GM19193 (cell line): Measurements from ENCODE around the gene TH.

Experiments used
- POLR2A ChIP-seq: IDR thresholded peaks from 4 replicates; pipeline ENCODE4 v1.6.1; 2011; ENCODE audit not compliant: insufficient read depth, insufficient read length; ENCODE audit errors: extremely low read depth

Gene TH

GRCh38 chr11:2212411-2213251 lies 41.0 kb upstream of the TH start:
- TF ChIP-seq POLR2A, result no peak

GRCh38 chr11:2211113-2211971 lies 39.7 kb upstream of the TH start:
- no peak for TF ChIP-seq POLR2A

GRCh38 chr11:2210366-2211112 lies 38.9 kb upstream of the TH start:
- no peak for TF ChIP-seq POLR2A

- TF ChIP-seq POLR2A, result no peak
These were observed 38.3 kb upstream of the TH start for GRCh38 chr11:2209900-2210321.

GRCh38 chr11:2209370-2209801 lies 37.8 kb upstream of the TH start:
- TF ChIP-seq POLR2A, result no peak

- TF ChIP-seq POLR2A, result no peak
These were observed 37.2 kb upstream of the TH start for GRCh38 chr11:2208691-2209369.

GRCh38 chr11:2207773-2208621 lies 36.4 kb upstream of the TH start:
- no peak for TF ChIP-seq POLR2A

- no peak for TF ChIP-seq POLR2A
These were observed 35.6 kb upstream of the TH start for GRCh38 chr11:2207212-2207611.

GRCh38 chr11:2205981-2206690 lies 34.5 kb upstream of the TH start:
- no peak for TF ChIP-seq POLR2A

GRCh38 chr11:2205214-2205720 lies 33.7 kb upstream of the TH start:
- TF ChIP-seq POLR2A, result no peak

GRCh38 chr11:2204361-2205213 lies 33.0 kb upstream of the TH start:
- TF ChIP-seq POLR2A, result no peak
